WTC11 (cell line): ENCODE results near the gene MSLN. TPM values are rescaled to one million over a fixed set of nuclear protein-coding genes. Genes with fewer than 3 reads are reported as not detected.

Experiments used
- ATAC-seq: fragments of 200-7000 bp; cut with Tn5 transposase; 2 replicates; pipeline ENCODE4 v1.10.0; 2021; ENCODE audit warnings: mild to moderate bottlenecking, moderate library complexity
- CTCF ChIA-PET: fragments of 300-600 bp; sonication (Branson Sonifier 250); formaldehyde crosslinking; loops from one replicate; lab custom pipeline; 2021; ENCODE audit warnings: antibody characterized with exemption; lab: Charles Lee
- POLR2A ChIA-PET: fragments of 350-600 bp; sonication (Branson Sonifier 250); formaldehyde crosslinking; loops from one replicate; lab custom pipeline; 2021; ENCODE audit warnings: antibody characterized with exemption; lab: Charles Lee
- DNase-seq: peaks from one replicate; pipeline ENCODE4 v3.0.0; 2021; ENCODE audit warnings: low spot score
- H3K27ac Mint-ChIP-seq: 2 replicates; pipeline ENCODE4 v1.8.0; 2021; ENCODE audit warnings: mixed read lengths
- H3K27me3 Mint-ChIP-seq: 2 replicates; pipeline ENCODE4 v1.8.0; 2021; ENCODE audit warnings: low read depth, mild to moderate bottlenecking, moderate library complexity, mixed read lengths
- H3K36me3 Mint-ChIP-seq: 2 replicates; pipeline ENCODE4 v1.8.0; 2021; ENCODE audit warnings: mixed read lengths
- H3K4me1 Mint-ChIP-seq: 2 replicates; pipeline ENCODE4 v1.8.0; 2022; ENCODE audit warnings: mixed read lengths
- H3K4me3 Mint-ChIP-seq: 2 replicates; pipeline ENCODE4 v1.8.0; 2021; ENCODE audit warnings: mild to moderate bottlenecking, moderate library complexity, mixed read lengths
- H3K9me3 Mint-ChIP-seq: 2 replicates; pipeline ENCODE4 v1.8.0; 2021; ENCODE audit warnings: mixed read lengths
- EMX1 ChIP-seq: fragments of 250-450 bp; sonication (Bioruptor Pico); IDR thresholded peaks from 2 replicates; pipeline ENCODE4 v1.8.0; 2021; ENCODE audit warnings: mild to moderate bottlenecking
- ERG ChIP-seq: fragments of 250-450 bp; sonication (Bioruptor Pico); IDR thresholded peaks from 2 replicates; pipeline ENCODE4 v1.8.0; 2021; ENCODE audit warnings: mild to moderate bottlenecking
- FOXJ3 ChIP-seq: sonication (generic); formaldehyde crosslinking; IDR thresholded peaks from 2 replicates; pipeline ENCODE4 v1.9.0; 2021; ENCODE audit warnings: missing genetic modification reagents, mild to moderate bottlenecking, borderline replicate concordance
- FOXP4 ChIP-seq: sonication (generic); formaldehyde crosslinking; IDR thresholded peaks from 2 replicates; pipeline ENCODE4 v1.8.0; 2022; ENCODE audit warnings: mild to moderate bottlenecking, missing genetic modification reagents
- KAT7 ChIP-seq: sonication (generic); formaldehyde crosslinking; IDR thresholded peaks from 2 replicates; pipeline ENCODE4 v1.8.1; 2023; ENCODE audit warnings: missing genetic modification reagents, mild to moderate bottlenecking, borderline replicate concordance
- MAX ChIP-seq: sonication (generic); formaldehyde crosslinking; IDR thresholded peaks from 2 replicates; pipeline ENCODE4 v1.8.0; 2022; ENCODE audit warnings: mild to moderate bottlenecking, missing genetic modification reagents
- PRDM15 ChIP-seq: sonication (generic); formaldehyde crosslinking; IDR thresholded peaks from 2 replicates; pipeline ENCODE4 v1.8.0; 2022; ENCODE audit warnings: missing genetic modification reagents
- PRRX2 ChIP-seq: fragments of 250-450 bp; sonication (Bioruptor Pico); IDR thresholded peaks from 2 replicates; pipeline ENCODE4 v1.8.0; 2021; ENCODE audit warnings: mild to moderate bottlenecking
- RELA ChIP-seq: sonication (generic); formaldehyde crosslinking; IDR thresholded peaks from 2 replicates; pipeline ENCODE4 v1.8.1; 2022; ENCODE audit warnings: missing genetic modification reagents, mild to moderate bottlenecking, borderline replicate concordance
- SMAD3 ChIP-seq: sonication (generic); formaldehyde crosslinking; IDR thresholded peaks from 2 replicates; pipeline ENCODE4 v1.8.0; 2022; ENCODE audit warnings: missing genetic modification reagents, mild to moderate bottlenecking, borderline replicate concordance
- SMAD4 ChIP-seq: sonication (generic); formaldehyde crosslinking; IDR thresholded peaks from 2 replicates; pipeline ENCODE4 v1.8.0; 2022; ENCODE audit warnings: mild to moderate bottlenecking, missing genetic modification reagents
- STAT6 ChIP-seq: sonication (generic); formaldehyde crosslinking; conservative IDR thresholded peaks from 2 replicates; pipeline ENCODE4 v1.8.1; 2023; ENCODE audit warnings: mild to moderate bottlenecking, low read depth, missing genetic modification reagents, moderate library complexity
- TEAD1 ChIP-seq: sonication (generic); formaldehyde crosslinking; IDR thresholded peaks from 2 replicates; pipeline ENCODE4 v1.8.0; 2022; ENCODE audit warnings: mild to moderate bottlenecking, missing genetic modification reagents
- USF2 ChIP-seq: sonication (generic); formaldehyde crosslinking; IDR thresholded peaks from 2 replicates; pipeline ENCODE4 v1.8.1; 2023; ENCODE audit warnings: mild to moderate bottlenecking, missing genetic modification reagents, moderate library complexity
- ZBTB21 ChIP-seq: sonication (generic); formaldehyde crosslinking; IDR thresholded peaks from 2 replicates; pipeline ENCODE4 v1.8.1; 2023; ENCODE audit warnings: mild to moderate bottlenecking, missing genetic modification reagents, borderline replicate concordance
- ZNF219 ChIP-seq: sonication (generic); formaldehyde crosslinking; IDR thresholded peaks from 2 replicates; pipeline ENCODE4 v1.8.0; 2023; ENCODE audit warnings: missing genetic modification reagents, mild to moderate bottlenecking, borderline replicate concordance
- ZNF416 ChIP-seq: fragments of 250-450 bp; sonication (Bioruptor Pico); IDR thresholded peaks from 2 replicates; pipeline ENCODE4 v1.9.0; 2021; ENCODE audit warnings: mild to moderate bottlenecking, inconsistent platforms
- ZNF671 ChIP-seq: fragments of 250-450 bp; sonication (Bioruptor Pico); IDR thresholded peaks from 2 replicates; pipeline ENCODE4 v1.8.0; 2021; ENCODE audit warnings: mild to moderate bottlenecking
- total RNA-seq: library from RNA; stranded (reverse); gene quantifications from 3 replicates; pipeline ENCODE4 v1.2.3, GENCODE V29; 2021

The MSLN gene
- total RNA-seq, 1 experiment from 2014 or later = 0.20 TPM

- TF ChIP-seq FOXP4 (no peak), USF2 (no peak)
Observed at GRCh38 chr16:749010-749409, 11.5 kb upstream of the MSLN start (continued).

- Mint-ChIP-seq H3K27me3 (no peaks in the 10 kb centered on the region), H3K4me1 (peaks cover 30% of the 10 kb centered on the region), H3K9me3 (no peaks in the 10 kb centered on the region), H3K4me3 (no peak overlapping the region), H3K27ac (peak overlapping the region; percentile 23; the same call in 1 of the 2 replicates), H3K36me3 (no peaks in the 10 kb centered on the region)
- CTCF ChIA-PET = interaction anchor here (1.1 to 3.5 kb wide), 6 partner anchors 10 to 37 kb away, joined by 3 to 21 read pairs (median 8); partner anchors contain the start of genes CHTF18, CIAO3 and RPUSD1
- no peak for DNase-seq
- POLR2A ChIA-PET = no interaction called here
- ATAC-seq = no peak
- no peak for TF ChIP-seq PRDM15
- TF ChIP-seq EMX1 = no peak
- TF ChIP-seq KAT7 (CRISPR knock-in tag) = no peak
- no peak for TF ChIP-seq MAX
- TF ChIP-seq STAT6 (CRISPR knock-in tag) = no peak
- no peak for TF ChIP-seq FOXJ3 (CRISPR knock-in tag)
- TF ChIP-seq ZBTB21 = no peak
- TF ChIP-seq SMAD3 = no peak
- no peak for TF ChIP-seq ZNF416 (CRISPR knock-in tag)
- no peak for TF ChIP-seq ERG (CRISPR knock-in tag)
- no peak for TF ChIP-seq ZNF671 (CRISPR knock-in tag)
- TF ChIP-seq SMAD4 = no peak
- no peak for TF ChIP-seq RELA (CRISPR knock-in tag)
- no peak for TF ChIP-seq PRRX2 (CRISPR knock-in tag)
- no peak for TF ChIP-seq TEAD1 (CRISPR knock-in tag)
- no peak for TF ChIP-seq ZNF219
Observed at GRCh38 chr16:750485-750884, 10.0 kb upstream of the MSLN start.
